ENCODE results near the gene SRP54.

- TF ChIP-seq CTCF (IDR thresholded peaks at IDR 0.05; ENCODE audit: low read length) (no peak), EZH2 (IDR thresholded peaks at IDR 0.05; ENCODE audit: borderline replicate concordance, low read length) (no peak)
Measured at GRCh38 chr14:34965912-34966311, 16.9 kb upstream of the SRP54 start.
